HG02973 (cell line): ENCODE data around the gene ST3GAL4.
"Not testable (repeated sequence)": the region's sequence is repeated elsewhere in the genome, so short reads cannot be mapped to it uniquely, and the experiment has no call there.

Source experiments
- ATAC-seq: cut with Tn5 transposase; IDR thresholded peaks from one replicate; pipeline ENCODE4 v1.9.1; 2021; ENCODE audit warnings: moderate library complexity; ENCODE audit not compliant: unreplicated experiment

ST3GAL4 gene

GRCh38 chr11:126383339-126384335 is 28.2 kb downstream of the ST3GAL4 start:
- ATAC-seq = no peak

GRCh38 chr11:126384449-126385070 is 29.1 kb downstream of the ST3GAL4 start:
- ATAC-seq = no peak

- no peak for ATAC-seq
These were observed 30.7 kb downstream of the ST3GAL4 start for GRCh38 chr11:126385991-126386728.

DNA sequence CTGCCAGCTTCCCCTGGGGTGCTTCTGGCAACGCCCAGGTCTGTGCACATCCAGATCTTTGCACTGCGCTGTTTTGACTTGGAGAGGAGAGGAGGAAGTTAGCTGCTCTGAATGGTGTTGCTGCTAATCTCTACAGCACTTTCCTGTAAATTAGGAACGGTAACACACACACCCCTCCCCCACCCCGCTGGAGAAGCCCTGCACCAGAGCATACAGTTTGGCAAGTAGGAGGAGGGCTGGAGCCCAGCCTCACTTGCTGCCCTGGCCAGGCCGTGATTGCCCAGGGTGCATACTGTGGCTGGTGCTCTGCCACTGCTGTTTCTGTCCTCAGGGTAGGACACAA is 31.2 kb downstream of the ST3GAL4 start:
- ATAC-seq = not testable (repeated sequence)

DNA sequence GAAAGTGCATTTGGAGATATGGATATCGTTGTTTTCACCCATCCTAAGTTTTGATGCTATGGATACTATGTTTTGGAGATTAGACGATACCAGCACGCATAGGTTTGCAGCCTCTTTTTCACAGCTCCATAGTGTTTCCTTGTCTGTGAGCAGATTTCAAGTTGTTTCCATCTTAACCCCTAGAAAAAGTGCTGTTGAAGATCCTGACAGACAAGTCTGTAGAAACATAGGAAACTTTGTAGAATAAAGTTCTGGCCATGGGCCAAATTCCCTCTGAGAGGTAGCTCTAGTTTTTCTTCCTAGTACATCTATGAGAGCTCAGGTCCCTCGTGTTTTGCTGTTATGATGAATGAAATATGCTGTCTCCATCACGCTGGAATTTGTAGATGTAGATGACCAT is 32.4 kb downstream of the ST3GAL4 start:
- no peak for ATAC-seq

DNA sequence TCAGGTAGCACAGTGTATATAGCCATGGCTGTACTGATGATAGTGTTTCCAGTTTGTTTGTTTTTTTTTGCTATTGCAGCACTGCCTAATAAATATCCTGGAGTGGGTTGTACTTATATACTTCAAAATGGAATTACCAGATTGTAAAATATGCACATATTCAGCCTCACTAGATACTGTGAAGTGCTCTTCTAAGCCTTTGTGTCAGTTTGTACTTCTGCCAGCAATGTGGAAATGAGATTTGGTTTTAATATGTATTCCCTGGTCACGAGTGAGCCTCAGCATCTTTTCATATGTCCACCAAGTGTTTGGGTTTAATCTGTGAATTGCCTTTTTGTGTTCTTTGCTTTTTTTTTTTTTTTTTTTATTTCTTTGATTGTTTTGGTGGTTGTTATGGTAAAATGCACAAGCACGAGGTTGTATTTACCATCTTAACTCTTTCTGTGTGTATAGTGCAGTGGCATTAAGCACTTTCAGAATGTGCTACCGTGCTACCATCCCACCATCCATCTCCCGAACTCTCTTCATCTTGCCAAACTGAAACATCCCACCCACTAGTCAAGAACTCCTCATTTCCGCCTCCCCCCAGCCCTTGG is 34.9 kb downstream of the ST3GAL4 start:
- ATAC-seq = no peak

DNA sequence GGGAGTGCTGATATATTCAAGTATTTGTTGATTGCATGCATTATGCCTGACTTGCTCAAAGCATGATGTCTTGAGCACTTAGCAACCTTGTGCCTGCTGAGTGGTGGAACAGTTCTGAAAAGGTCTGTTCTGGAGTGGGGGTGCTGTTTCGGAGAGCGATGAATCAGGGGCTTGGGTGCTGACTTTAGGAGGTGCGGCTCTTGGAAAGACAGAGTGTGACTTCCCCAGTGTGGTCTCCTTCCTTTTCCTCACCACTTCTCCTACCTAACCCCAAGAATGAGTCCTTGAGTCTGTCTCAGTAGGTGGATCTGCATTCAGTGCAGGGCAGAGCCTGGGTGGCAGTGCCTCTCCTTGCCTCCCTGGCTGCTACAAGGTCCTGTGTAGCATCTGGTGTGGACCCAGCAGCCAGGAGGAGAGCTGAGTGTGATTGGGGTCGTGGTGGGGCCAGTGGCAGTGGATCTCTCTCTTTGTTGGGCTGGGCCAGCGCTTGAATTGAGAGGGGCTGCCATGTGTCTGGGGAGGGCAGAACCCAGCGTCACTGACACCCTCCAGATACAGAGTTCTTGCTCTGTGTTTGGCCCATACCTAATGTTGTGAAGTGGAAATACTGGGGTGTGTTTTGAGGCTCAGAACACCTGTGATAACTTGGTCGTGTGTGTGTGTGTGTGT is 35.9 kb downstream of the ST3GAL4 start:
- no peak for ATAC-seq

- peak; percentile 52 for ATAC-seq
These were observed 36.6 kb downstream of the ST3GAL4 start for GRCh38 chr11:126391970-126392632.

DNA sequence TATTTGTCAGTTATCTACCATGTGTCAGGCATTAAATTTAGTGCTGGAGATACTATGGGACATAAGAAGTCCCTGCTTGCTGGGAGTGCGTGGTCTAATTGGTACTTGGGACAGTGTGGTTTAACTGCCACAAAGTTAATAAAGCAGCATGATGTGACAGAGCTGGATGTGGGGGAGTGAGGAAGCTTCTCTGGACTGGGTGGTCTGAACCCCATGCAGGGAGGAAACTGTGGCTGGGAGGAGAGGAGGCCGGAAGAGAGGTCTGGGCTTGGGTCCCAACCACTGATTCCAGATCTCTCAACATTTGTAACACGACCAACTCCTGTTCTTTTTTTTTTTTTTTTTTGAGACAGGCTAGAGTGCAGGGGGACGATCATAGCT is 37.1 kb downstream of the ST3GAL4 start:
- peak; percentile 14 for ATAC-seq

GRCh38 chr11:126393143-126393542 is 37.7 kb downstream of the ST3GAL4 start:
- no peak for ATAC-seq

GRCh38 chr11:126394036-126394435 is 38.5 kb downstream of the ST3GAL4 start:
- no peak for ATAC-seq

DNA sequence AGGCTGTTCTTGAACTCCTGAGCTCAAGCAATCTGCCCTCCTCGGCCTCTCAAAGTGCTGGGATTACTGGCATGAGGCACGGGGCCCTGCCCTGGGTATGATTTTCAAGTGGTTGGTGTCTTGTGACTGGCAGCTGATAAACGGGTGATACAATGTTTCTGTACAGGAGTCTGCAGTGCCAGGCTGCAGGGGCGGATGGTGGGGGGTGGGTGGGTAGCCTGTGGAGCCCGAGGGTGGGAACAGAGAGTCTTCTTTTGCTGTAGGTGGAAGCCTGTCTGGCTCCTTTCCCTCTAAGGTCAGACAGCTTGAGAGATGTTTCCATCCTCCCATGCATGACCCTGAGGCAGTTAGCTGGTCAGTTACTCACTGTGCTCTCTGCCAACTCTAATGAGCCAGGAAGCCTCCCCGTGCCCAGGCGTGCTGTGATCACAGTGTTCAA is 39.2 kb downstream of the ST3GAL4 start:
- not testable (repeated sequence) for ATAC-seq

DNA sequence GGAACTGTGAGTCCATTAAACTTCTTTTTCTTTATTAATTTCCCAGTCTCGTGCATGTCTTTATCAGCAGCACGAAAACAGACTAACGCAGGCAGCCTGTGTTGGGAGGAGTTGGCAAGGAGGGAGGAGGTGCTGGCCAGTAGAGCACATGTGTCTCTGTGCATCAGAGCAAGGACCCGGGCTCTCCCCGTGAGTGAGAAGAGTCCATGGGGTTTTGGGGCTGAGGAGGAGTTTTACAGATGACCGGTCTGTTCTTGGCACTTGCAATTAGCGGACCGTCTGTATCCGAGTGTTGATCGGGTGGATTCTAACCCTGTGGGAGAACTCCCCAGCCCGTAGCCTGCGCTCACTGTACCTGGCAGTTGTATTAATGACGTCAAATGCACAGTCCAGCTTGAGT is 40.3 kb downstream of the ST3GAL4 start:
- ATAC-seq = not testable (repeated sequence)

DNA sequence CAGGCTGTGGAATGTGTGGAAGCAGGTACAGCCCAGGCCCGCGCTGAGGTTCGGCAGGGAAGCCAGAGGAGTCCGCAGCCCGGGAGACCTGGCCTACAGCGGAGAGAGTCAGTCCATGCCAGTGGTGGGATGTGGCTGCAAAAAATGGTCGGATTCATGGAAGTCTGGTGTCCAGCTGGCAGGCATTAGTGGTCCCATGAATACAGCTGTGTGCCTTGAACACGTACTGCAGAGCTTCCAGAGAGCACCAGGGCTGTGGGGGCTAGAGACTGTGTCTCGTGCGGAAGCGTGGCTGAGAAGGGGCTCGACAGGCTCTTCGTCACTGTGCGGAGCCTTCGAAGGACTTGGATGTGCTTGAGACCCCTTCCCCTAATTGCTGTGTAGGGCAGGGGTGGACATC is 40.8 kb downstream of the ST3GAL4 start:
- not testable (repeated sequence) for ATAC-seq

DNA sequence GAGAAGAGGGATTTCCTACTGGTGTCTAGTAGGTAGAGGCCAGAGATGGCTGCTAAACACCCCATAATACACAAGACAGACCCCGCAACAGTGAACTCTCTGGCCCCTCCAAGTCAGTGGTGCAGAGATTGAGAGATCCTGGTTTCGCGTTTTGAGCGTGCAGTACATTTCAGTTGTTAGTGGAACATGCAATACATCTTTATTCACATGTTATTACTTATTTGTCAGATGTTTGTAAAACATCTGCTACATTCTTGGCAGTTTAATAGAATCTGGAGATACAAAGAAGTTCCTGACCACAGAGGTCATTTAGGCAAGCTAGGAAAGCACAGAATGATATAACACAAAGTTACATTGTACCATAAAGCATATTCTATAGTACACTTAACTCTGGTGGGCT is 41.5 kb downstream of the ST3GAL4 start:
- ATAC-seq = no peak

GRCh38 chr11:126398296-126398695 is 42.8 kb downstream of the ST3GAL4 start:
- ATAC-seq = no peak

DNA sequence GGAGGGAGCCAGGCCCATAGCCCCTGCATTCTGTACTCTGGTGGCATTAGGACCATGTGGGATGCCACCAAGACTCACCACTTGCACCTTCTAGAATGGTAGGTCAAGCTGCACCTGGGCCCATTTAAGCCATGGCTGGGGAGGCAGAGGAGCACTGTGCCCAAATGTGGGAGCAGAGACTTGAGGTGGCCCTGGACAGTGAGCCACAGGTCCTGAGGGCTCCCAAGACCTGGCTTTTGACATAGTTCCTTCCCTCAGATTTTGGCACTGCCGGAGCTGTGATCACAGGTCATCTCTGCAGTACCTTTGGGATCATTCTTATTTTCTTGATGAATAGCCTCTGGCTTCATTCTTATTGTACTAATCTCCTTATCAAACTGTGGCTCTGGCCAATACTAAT is 43.2 kb downstream of the ST3GAL4 start:
- ATAC-seq = no peak

- ATAC-seq = no peak
These were observed 44.5 kb downstream of the ST3GAL4 start for GRCh38 chr11:126400019-126400418.

DNA sequence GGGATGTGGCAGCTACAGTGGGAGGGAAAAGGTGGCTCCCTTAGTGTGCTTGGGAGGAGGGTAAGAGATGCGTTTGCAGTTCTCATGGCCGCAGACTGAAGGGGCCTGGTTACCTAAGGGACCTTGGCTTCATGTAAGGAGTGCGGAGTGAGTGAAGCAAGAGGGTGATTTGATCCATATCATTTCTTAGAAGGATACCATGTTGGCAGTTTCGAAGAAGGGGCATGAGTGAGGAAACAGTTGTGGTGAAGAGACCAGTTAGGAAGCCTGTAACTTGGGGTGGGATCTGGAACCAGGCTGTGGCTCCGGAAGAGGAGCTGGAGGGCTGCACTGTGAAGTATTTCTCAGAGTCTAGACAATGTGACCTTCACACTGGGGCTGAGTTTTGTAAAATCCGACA is 45.0 kb downstream of the ST3GAL4 start:
- ATAC-seq = no peak

GRCh38 chr11:126403022-126403581 is 47.6 kb downstream of the ST3GAL4 start:
- ATAC-seq = no peak
